Gastroesophageal sphincter (tissue), 4 donors: Measurements from ENCODE around the gene PDK3. TPM values are rescaled to one million over a fixed set of nuclear protein-coding genes. Genes with fewer than 3 reads are reported as not detected.

ENCODE experiments used
- ATAC-seq: fragments of 150-250 bp; one replicate; pipeline ENCODE4 v1.9.1; 2016; ENCODE audit warnings: mild to moderate bottlenecking, moderate library complexity
- H3K27ac ChIP-seq, 4 donors: fragments of 200-600 bp; sonication (generic) in 3 of 4; 1 replicate in 3 of 4; 2 replicates in 1 of 4; pipeline ENCODE4 v1.5.1; 2016 to 2019
- H3K27me3 ChIP-seq: fragments of 200-600 bp; sonication (generic); one replicate; pipeline ENCODE4 v1.5.1; 2019
- H3K36me3 ChIP-seq, 2 donors: fragments of 200-600 bp; sonication (generic); one replicate each; pipeline ENCODE4 v1.5.1; 2019; ENCODE audit warnings: control low read depth in 1 of 2
- H3K4me1 ChIP-seq, 3 donors: fragments of 200-600 bp; sonication (generic); 1 replicate in 2 of 3; 2 replicates in 1 of 3; pipeline ENCODE4 v1.5.1; 2016 to 2019; ENCODE audit warnings: control low read depth in 2 of 3
- H3K4me3 ChIP-seq, 2 donors: fragments of 200-600 bp; sonication (generic); one replicate each; pipeline ENCODE4 v1.5.1; 2019; ENCODE audit warnings: mild to moderate bottlenecking in 1 of 2, moderate library complexity in 1 of 2
- H3K9me3 ChIP-seq, 3 donors: fragments of 200-600 bp; sonication (generic); one replicate each; pipeline ENCODE4 v1.5.1; 2017 to 2019; ENCODE audit warnings: control low read depth in 2 of 3
- CTCF ChIP-seq, 4 experiments: fragments of 200-600 bp in 2 of 4; fragments of 450-650 bp in 2 of 4; sonication (generic) in 1 of 4; IDR thresholded peaks; one replicate each; pipeline ENCODE4 v1.5.1; 2017 to 2019; ENCODE audit warnings: antibody characterized with exemption in 4 of 4, mild to moderate bottlenecking in 2 of 4, moderate library complexity in 2 of 4
- EP300 ChIP-seq: sonication (generic); formaldehyde crosslinking; IDR thresholded peaks from one replicate; pipeline ENCODE4 v1.6.1; 2017; ENCODE audit warnings: antibody characterized with exemption, mild to moderate bottlenecking
- POLR2A ChIP-seq, 2 donors: fragments of 450-650 bp; IDR thresholded peaks; one replicate each; pipeline ENCODE4 v1.6.1; 2017; ENCODE audit warnings: antibody characterized with exemption in 2 of 2, mild to moderate bottlenecking in 2 of 2, moderate library complexity in 1 of 2
- POLR2AphosphoS5 ChIP-seq: sonication (generic); formaldehyde crosslinking; IDR thresholded peaks from one replicate; pipeline ENCODE4 v1.6.1; 2017; ENCODE audit warnings: antibody characterized with exemption
- WGBS, 2 donors: methylation state at CpG; one replicate each; pipeline ENCODE4 v1.1.5; 2018; ENCODE audit warnings: low coverage in 1 of 2; 5-methylcytosine and 5-hydroxymethylcytosine counted together
- total RNA-seq, 4 donors: library from RNA; depleted of rRNA; stranded (reverse); fragments of >200 nt; gene quantifications; one replicate each; pipeline ENCODE4 v1.1.0, GENCODE V29; 2016

The PDK3 gene
- total RNA-seq, 4 donors from 2014 or later = 51.8 to 77.0 (median 68.4) TPM

- no peak overlapping the region for H3K27ac ChIP-seq
- no peak for TF ChIP-seq POLR2AphosphoS5
- TF ChIP-seq CTCF (IDR thresholded peaks at IDR 0.05) = no peak
- no peak for TF ChIP-seq EP300
- H3K4me3 ChIP-seq = no peak overlapping the region
- WGBS, 2 donors = 70 to 95% methylated on average over 2 to 4 of the region's 4 CpGs
- H3K36me3 ChIP-seq = no peaks in the 10 kb centered on the region
- no peak for ATAC-seq
- H3K27me3 ChIP-seq = no peaks in the 10 kb centered on the region
- no peaks in the 10 kb centered on the region for H3K9me3 ChIP-seq
- no peaks in the 10 kb centered on the region for H3K4me1 ChIP-seq
Observed at GRCh38 chrX:24443918-24444317, 21.2 kb upstream of the PDK3 start.

- WGBS, 2 donors = 72 to 80% methylated on average over 1 to 2 of the region's 4 CpGs
- Histone ChIP-seq H3K27me3 (no peaks in the 10 kb centered on the region), H3K27ac (no peak overlapping the region), H3K4me3 (no peak overlapping the region), H3K4me1 (no peaks in the 10 kb centered on the region), H3K36me3 (no peaks in the 10 kb centered on the region), H3K9me3 (no peaks in the 10 kb centered on the region)
- TF ChIP-seq CTCF (IDR thresholded peaks at IDR 0.05) = no peak
- no peak for TF ChIP-seq EP300
- TF ChIP-seq POLR2AphosphoS5 = peak; percentile 11
- TF ChIP-seq POLR2A (IDR thresholded peaks at IDR 0.05) = no peak
- peak; percentile 19 for ATAC-seq
Observed at GRCh38 chrX:24444645-24445044, 20.4 kb upstream of the PDK3 start.

- Histone ChIP-seq H3K36me3 (no peaks in the 10 kb centered on the region), H3K4me3 (no peak overlapping the region), H3K9me3 (no peaks in the 10 kb centered on the region), H3K27ac (no peak overlapping the region), H3K4me1 (no peaks in the 10 kb centered on the region), H3K27me3 (no peaks in the 10 kb centered on the region)
- no peak for ATAC-seq
- TF ChIP-seq CTCF (IDR thresholded peaks at IDR 0.05) = no peak
- 59 to 73% methylated on average over 3 of the region's 3 CpGs for WGBS, 2 donors
Observed at GRCh38 chrX:24448762-24449250, 16.3 kb upstream of the PDK3 start.

- H3K9me3 ChIP-seq = no peaks in the 10 kb centered on the region
- no peak overlapping the region for H3K27ac ChIP-seq
Observed at GRCh38 chrX:24463077-24463476, 2.0 kb upstream of the PDK3 start.

More at GRCh38 chrX:24463077-24463476, 2.0 kb upstream of the PDK3 start:
- 90 to 96% methylated on average over 3 of the region's 3 CpGs for WGBS, 2 donors
- H3K4me1 ChIP-seq = peaks cover 0 to 32% (median 0%) of the 10 kb centered on the region in 3 donors
- H3K36me3 ChIP-seq = no peaks in the 10 kb centered on the region
- no peak overlapping the region for H3K4me3 ChIP-seq
- TF ChIP-seq EP300 (no peak), POLR2AphosphoS5 (no peak), CTCF (IDR thresholded peaks at IDR 0.05) (no peak), POLR2A (IDR thresholded peaks at IDR 0.05) (no peak)
- no peak for ATAC-seq
- no peaks in the 10 kb centered on the region for H3K27me3 ChIP-seq
